IMR-90 (cell line): Measurements from ENCODE around the gene MAPK10. TPM values are rescaled to one million over a fixed set of nuclear protein-coding genes. Genes with fewer than 3 reads are reported as not detected.

ENCODE experiments used
- ATAC-seq: fragments of 200-7000 bp; cut with Tn5 transposase; 2 replicates; pipeline ENCODE4 v1.9.1; 2020; ENCODE audit warnings: low read depth, mild to moderate bottlenecking, moderate library complexity
- BruUV-seq: library from RNA; stranded (reverse); fragments of 400-500 nt; replicated peaks from 2 replicates; lab custom pipeline; 2021; lab: Mats Ljungman, UMichigan
- CTCF ChIA-PET: fragments of 300-600 bp; formaldehyde crosslinking; extraction: SDS; loops from one replicate; lab custom pipeline; 2021; ENCODE audit warnings: antibody characterized with exemption; lab: Yijun Ruan, JAX
- POLR2A ChIA-PET: fragments of 300-600 bp; sonication (Branson Sonifier 250); formaldehyde crosslinking; loops from one replicate; lab custom pipeline; 2022; ENCODE audit warnings: antibody characterized with exemption; ENCODE audit not compliant: unreplicated experiment; lab: Charles Lee
- DNase-seq: peaks from one replicate; pipeline ENCODE4 v3.0.0; 2013
- H2AFZ ChIP-seq: replicated peaks from 2 replicates; pipeline ENCODE3; 2013; ENCODE audit warnings: low read length, mild to moderate bottlenecking; ENCODE audit not compliant: poor library complexity
- H2AK5ac ChIP-seq: 2 replicates; pipeline ENCODE4 v1.6.1; 2013; ENCODE audit warnings: low read depth, low read length, inconsistent platforms
- H2AK9ac ChIP-seq: replicated peaks from 2 replicates; pipeline ENCODE3; 2013; ENCODE audit warnings: mild to moderate bottlenecking, low read depth, low read length, moderate library complexity; ENCODE audit not compliant: poor library complexity
- H2BK120ac ChIP-seq: 2 replicates; pipeline ENCODE4 v1.6.1; 2013; ENCODE audit warnings: low read depth, low read length, inconsistent platforms
- H2BK15ac ChIP-seq: 3 replicates; pipeline ENCODE4 v1.6.1; 2013; ENCODE audit warnings: low read depth, low read length, inconsistent platforms
- H2BK20ac ChIP-seq: 2 replicates; pipeline ENCODE4 v1.6.1; 2013; ENCODE audit warnings: low read depth, mild to moderate bottlenecking, inconsistent platforms, low read length, moderate library complexity
- H2BK5ac ChIP-seq: 2 replicates; pipeline ENCODE4 v1.6.1; 2013; ENCODE audit warnings: mild to moderate bottlenecking, low read depth, low read length, inconsistent platforms; ENCODE audit not compliant: poor library complexity, severe bottlenecking
- H3K14ac ChIP-seq: replicated peaks from 2 replicates; pipeline ENCODE4 v1.6.1; 2013; ENCODE audit warnings: low read depth, low read length, inconsistent platforms
- H3K18ac ChIP-seq: 2 replicates; pipeline ENCODE4 v1.6.1; 2013; ENCODE audit warnings: low read depth, low read length, control low read depth
- H3K23ac ChIP-seq: 2 replicates; pipeline ENCODE4 v1.6.1; 2013; ENCODE audit warnings: low read depth, low read length, inconsistent platforms
- H3K27ac ChIP-seq: 2 replicates; pipeline ENCODE4 v1.5.1; 2013; ENCODE audit warnings: mild to moderate bottlenecking, control low read depth, low read length; ENCODE audit not compliant: insufficient read depth
- H3K27me3 ChIP-seq: 2 replicates; pipeline ENCODE4 v1.6.1; 2013; ENCODE audit warnings: low read length; ENCODE audit not compliant: control insufficient read depth, insufficient read depth
- H3K36me3 ChIP-seq: 2 replicates; pipeline ENCODE4 v1.6.1; 2013; ENCODE audit warnings: low read length, mixed read lengths; ENCODE audit not compliant: control insufficient read depth, insufficient read depth
- H3K4ac ChIP-seq: 2 replicates; pipeline ENCODE4 v1.6.1; 2013; ENCODE audit warnings: low read depth, low read length, inconsistent platforms
- H3K4me1 ChIP-seq: 2 replicates; pipeline ENCODE4 v1.6.1; 2013; ENCODE audit warnings: low read length, mixed read lengths; ENCODE audit not compliant: control insufficient read depth, insufficient read depth
- H3K4me2 ChIP-seq: 2 replicates; pipeline ENCODE4 v1.6.1; 2013; ENCODE audit warnings: low read depth, mild to moderate bottlenecking, control low read depth, low read length, moderate library complexity
- H3K4me3 ChIP-seq: 2 replicates; pipeline ENCODE4 v1.5.1; 2013; ENCODE audit warnings: low read depth, mild to moderate bottlenecking, control low read depth, low read length, moderate library complexity; ENCODE audit not compliant: insufficient read depth
- H3K56ac ChIP-seq: 2 replicates; pipeline ENCODE4 v1.6.1; 2013; ENCODE audit warnings: low read length, inconsistent platforms; ENCODE audit not compliant: insufficient read depth; ENCODE audit errors: extremely low read depth
- H3K79me1 ChIP-seq, 2 experiments: 2 replicates each; pipeline ENCODE4 v1.6.1; 2013; ENCODE audit warnings: low read length in 2 of 2, inconsistent platforms in 1 of 2, low read depth in 1 of 2
- H3K9ac ChIP-seq: 2 replicates; pipeline ENCODE4 v1.6.1; 2013; ENCODE audit warnings: low read depth, low read length, control low read depth
- H3K9me1 ChIP-seq: 2 replicates; pipeline ENCODE4 v1.6.1; 2013; ENCODE audit warnings: low read length, inconsistent platforms; ENCODE audit not compliant: insufficient read depth
- H3K9me3 ChIP-seq: 2 replicates; pipeline ENCODE4 v1.6.1; 2013; ENCODE audit warnings: low read length; ENCODE audit not compliant: control insufficient read depth, insufficient read depth
- H4K20me1 ChIP-seq: 2 replicates; pipeline ENCODE4 v1.6.1; 2013; ENCODE audit warnings: low read length, inconsistent platforms; ENCODE audit not compliant: insufficient read depth
- H4K5ac ChIP-seq: 2 replicates; pipeline ENCODE4 v1.6.1; 2013; ENCODE audit warnings: mild to moderate bottlenecking, low read depth, low read length, control low read depth
- H4K8ac ChIP-seq, 2 experiments: 2 replicates each; pipeline ENCODE4 v1.6.1; 2013; ENCODE audit warnings: low read depth in 2 of 2, low read length in 2 of 2, control low read depth in 1 of 2, inconsistent platforms in 1 of 2
- H4K91ac ChIP-seq: 2 replicates; pipeline ENCODE4 v1.6.1; 2013; ENCODE audit warnings: low read depth, low read length, inconsistent platforms; ENCODE audit not compliant: insufficient read depth
- FOS ChIP-seq: fragments of 150-350 bp; IDR thresholded peaks from 2 replicates; pipeline ENCODE4 v1.6.1; 2016; ENCODE audit warnings: low read depth, low read length
- POLR2A ChIP-seq: IDR thresholded peaks from 2 replicates; pipeline ENCODE4 v1.6.1; 2012; ENCODE audit warnings: mild to moderate bottlenecking, low read depth, low read length
- whole genome bisulfite sequencing, 2 experiments: methylation state at CpG; one replicate each; pipeline versions ENCODE4 v1.1.5 to v1.1.7; 2013; ENCODE audit warnings: missing lambda C conversion rate in 2 of 2; ENCODE audit not compliant: insufficient read length in 1 of 2; ENCODE audit errors: extremely low coverage in 2 of 2; 5-methylcytosine and 5-hydroxymethylcytosine counted together
- dilution Hi-C: fragments of 300-500 bp; cut with HindIII; formaldehyde crosslinking; loops from one replicate; pipeline ENCODE4 v1.14.3; 2018; ENCODE audit warnings: low sequenced_read_pairs; ENCODE audit not compliant: unreplicated experiment
- in situ Hi-C: fragments of 300-500 bp; cut with MboI; formaldehyde crosslinking; loops from 3 replicates; pipeline ENCODE4 v1.14.3; 2019; ENCODE audit warnings: low sequenced_read_pairs, inconsistent platforms, mixed read lengths
- intact Hi-C: fragments of 100-400 bp; cut with micrococcal nuclease; formaldehyde crosslinking; loops from 2 replicates; pipeline ENCODE4 v1.10.0; 2022
- polyA plus RNA-seq, 3 experiments: library from polyadenylated mRNA; depleted of rRNA; stranded (reverse); fragments of >200 nt; gene quantifications; 2 replicates each; pipeline ENCODE4 v1.2.3, GENCODE V29; 2012; ENCODE audit warnings: low replicate concordance in 1 of 3
- total RNA-seq: library from RNA; depleted of rRNA; stranded (reverse); fragments of >200 nt; gene quantifications from 2 replicates; pipeline ENCODE4 v1.2.3, GENCODE V29; 2012

Gene MAPK10
- total and polyA plus RNA-seq, 2 of the 4 experiments (the other 2 are of a cell fraction): 2.8 to 6.5 TPM

DNA sequence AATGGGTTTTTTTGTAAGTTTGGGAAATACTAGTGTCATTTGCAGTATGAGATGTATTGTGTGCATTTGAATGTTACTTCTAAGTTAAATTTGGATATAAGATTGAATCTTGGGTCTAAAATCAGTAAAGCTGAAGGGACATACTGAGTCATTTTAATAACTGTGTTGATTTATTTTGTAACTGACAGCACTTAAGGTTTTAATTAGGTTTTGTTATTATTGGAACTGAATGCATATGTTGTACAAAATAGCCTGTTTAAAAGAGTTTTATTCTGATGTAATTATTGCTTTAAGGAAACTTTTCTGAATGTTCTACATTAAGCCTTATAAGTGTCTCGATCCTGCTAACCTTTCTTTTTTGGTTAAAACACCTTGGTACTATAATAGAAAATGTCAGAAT, 396.6 kb downstream of the MAPK10 start:
- H3K36me3 ChIP-seq: no peaks in the 10 kb centered on the region
- no peak overlapping the region for H2BK120ac ChIP-seq
- in situ Hi-C loops (no loop called here), intact Hi-C loops (loop anchor here (10.0 kb wide), 1 partner anchor 588 kb away; no protein-coding TSS in a partner anchor), dilution Hi-C loops (no loop called here)
- H3K9ac ChIP-seq: no peak overlapping the region
- H3K9me3 ChIP-seq: no peaks in the 10 kb centered on the region
- no peak overlapping the region for H3K14ac ChIP-seq
- no peak overlapping the region for H4K91ac ChIP-seq
- H4K5ac ChIP-seq: no peak overlapping the region
- ATAC-seq: no peak
- H3K4me2 ChIP-seq: no peak overlapping the region
- H3K4ac ChIP-seq: no peak overlapping the region
- DNase-seq: no peak
- no peak overlapping the region for H4K8ac ChIP-seq
- no peak overlapping the region for H2AFZ ChIP-seq
- no peak overlapping the region for H3K4me3 ChIP-seq
- no peaks in the 10 kb centered on the region for H3K9me1 ChIP-seq
- no peaks in the 10 kb centered on the region; the same call in 1 of the 2 replicates for H3K4me1 ChIP-seq
- H3K23ac ChIP-seq: no peak overlapping the region
- BruUV-seq: no TSS peak
- 0 out of 4 replicates have a peak, but pooled peaks cover 0 to 8% of the 10 kb centered on the region in 2 experiments for H3K79me1 ChIP-seq
- no peaks in the 10 kb centered on the region for H3K27me3 ChIP-seq
- no peak overlapping the region for H3K56ac ChIP-seq
- TF ChIP-seq POLR2A (no peak), FOS (no peak)
- H2BK5ac ChIP-seq: no peak overlapping the region
- WGBS, 2 experiments: no CpG with 5 or more reads among the region's 1 CpG
- ChIA-PET POLR2A (no interaction called here), CTCF (no interaction called here)
- H2AK9ac ChIP-seq: no peak overlapping the region
- H4K20me1 ChIP-seq: no peaks in the 10 kb centered on the region
- H2BK20ac ChIP-seq: no peak overlapping the region
- H3K27ac ChIP-seq: no peak overlapping the region
- no peak overlapping the region for H3K18ac ChIP-seq
- H2AK5ac ChIP-seq: no peak overlapping the region
- no peak overlapping the region for H2BK15ac ChIP-seq
